T-helper 2 cell treated with Interferon-gamma antibody and Interleukin-4, amounts not matched to agents 100 ng/mL and 5 ng/mL, for 36 hours (primary cell): Measurements from ENCODE around the gene AZIN2. TPM values are rescaled to one million over a fixed set of nuclear protein-coding genes. Genes with fewer than 3 reads are reported as not detected.

ENCODE experiments used
- intact Hi-C: fragments of 100-400 bp; cut with micrococcal nuclease; formaldehyde crosslinking; loops from one replicate; pipeline ENCODE4 v1.15.1; 2023
- total RNA-seq: library from RNA; stranded (reverse); gene quantifications from 2 replicates; pipeline ENCODE4 v1.2.3, GENCODE V29; 2022

The AZIN2 gene
- total RNA-seq, 1 donor from 2014 or later, result 5.1 TPM

DNA sequence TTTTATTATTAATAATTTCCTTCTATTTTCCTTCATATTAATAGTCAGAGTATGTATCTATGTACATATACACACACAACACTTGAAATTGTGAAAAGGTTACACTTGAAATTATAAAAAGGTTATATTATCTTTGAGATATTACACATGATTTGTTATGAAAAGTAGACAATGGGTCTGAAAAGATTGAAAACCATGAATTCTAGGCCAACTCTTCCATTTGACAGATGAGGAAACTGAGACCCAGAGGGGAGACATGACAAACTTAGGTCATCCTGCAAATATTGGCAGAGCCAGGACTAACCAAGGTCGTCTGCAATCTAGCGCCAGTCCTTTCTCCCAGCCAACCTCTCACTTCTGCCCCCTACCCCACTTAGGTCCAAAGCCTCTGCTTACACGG, 67.7 kb downstream of the AZIN2 start:
- intact Hi-C loops, result loop anchor here (2.0 kb wide), 1 partner anchor 36 kb away; no protein-coding TSS in a partner anchor

- intact Hi-C loops, result loop anchor here (2.0 kb wide), 1 partner anchor 37 kb away; no protein-coding TSS in a partner anchor
These were observed 68.7 kb downstream of the AZIN2 start for GRCh38 chr1:33149453-33150190.

DNA sequence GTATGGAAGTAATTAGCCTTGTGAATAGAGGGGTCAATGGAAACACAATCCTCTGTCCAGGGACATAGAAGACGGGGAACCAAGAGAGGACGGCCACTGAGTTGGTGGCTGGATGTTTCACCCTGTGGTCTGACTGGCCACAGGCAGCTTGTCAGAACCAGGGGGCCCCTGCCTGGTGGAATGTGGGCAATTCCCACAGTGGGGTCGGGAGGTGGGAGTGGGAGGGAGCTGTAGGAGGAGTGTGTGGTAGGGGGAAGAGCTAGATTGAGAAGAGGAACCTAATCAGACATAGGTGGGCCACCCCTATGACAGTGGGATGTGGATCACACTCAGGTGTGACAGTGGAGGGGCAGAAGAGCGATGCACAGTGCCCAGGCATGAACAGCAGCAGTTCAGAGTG, 69.6 kb downstream of the AZIN2 start:
- intact Hi-C loops, result no loop called here

- intact Hi-C loops, result no loop called here
These were observed 70.2 kb downstream of the AZIN2 start for GRCh38 chr1:33151116-33151515.

- intact Hi-C loops, result no loop called here
These were observed 71.9 kb downstream of the AZIN2 start for GRCh38 chr1:33152685-33153432.

GRCh38 chr1:33153650-33154049, 72.7 kb downstream of the AZIN2 start:
- intact Hi-C loops, result no loop called here

- intact Hi-C loops, result no loop called here
These were observed 75.1 kb downstream of the AZIN2 start for GRCh38 chr1:33155877-33156538.

DNA sequence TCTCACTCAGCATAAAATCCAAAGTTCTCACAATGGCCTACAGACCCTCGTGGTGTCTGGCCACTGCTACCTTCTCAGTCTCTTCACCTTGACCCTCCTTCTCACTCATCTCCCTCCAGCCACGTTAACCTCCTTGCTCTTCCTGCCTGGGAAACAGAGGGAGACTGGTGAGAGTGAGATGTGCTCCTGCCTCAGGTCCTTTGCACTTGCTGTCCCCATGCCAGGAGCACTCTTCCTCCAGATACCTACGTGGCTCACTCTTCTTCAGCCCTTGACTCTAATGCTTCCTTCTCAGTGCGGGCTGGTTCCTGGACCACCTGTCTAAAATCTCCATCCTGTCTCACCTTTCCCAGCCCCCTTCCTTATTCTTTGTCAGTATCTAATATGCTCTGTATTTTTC, 76.2 kb downstream of the AZIN2 start:
- intact Hi-C loops, result no loop called here

DNA sequence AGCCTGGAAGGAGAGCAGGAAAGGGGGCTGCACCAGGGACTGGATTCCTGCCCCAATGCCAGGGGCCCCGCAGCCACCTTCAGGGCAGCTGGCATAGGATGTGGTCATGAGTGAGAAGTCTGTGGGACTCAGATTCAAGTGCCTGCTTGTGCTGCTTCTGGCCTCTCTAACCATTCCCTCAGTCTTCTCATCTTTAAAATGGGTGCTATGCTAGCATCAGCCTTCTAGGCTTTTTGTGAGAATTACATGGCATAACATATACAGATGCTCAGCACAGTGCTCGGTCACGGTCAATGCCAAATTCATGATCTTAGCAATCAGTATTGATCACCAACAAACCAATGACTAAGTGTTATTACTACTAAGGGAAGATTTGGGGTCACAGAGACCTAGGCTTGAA, 77.4 kb downstream of the AZIN2 start:
- intact Hi-C loops, result no loop called here

GRCh38 chr1:33159577-33159976, 78.6 kb downstream of the AZIN2 start:
- intact Hi-C loops, result no loop called here

GRCh38 chr1:33161061-33161681, 80.2 kb downstream of the AZIN2 start:
- intact Hi-C loops, result no loop called here

DNA sequence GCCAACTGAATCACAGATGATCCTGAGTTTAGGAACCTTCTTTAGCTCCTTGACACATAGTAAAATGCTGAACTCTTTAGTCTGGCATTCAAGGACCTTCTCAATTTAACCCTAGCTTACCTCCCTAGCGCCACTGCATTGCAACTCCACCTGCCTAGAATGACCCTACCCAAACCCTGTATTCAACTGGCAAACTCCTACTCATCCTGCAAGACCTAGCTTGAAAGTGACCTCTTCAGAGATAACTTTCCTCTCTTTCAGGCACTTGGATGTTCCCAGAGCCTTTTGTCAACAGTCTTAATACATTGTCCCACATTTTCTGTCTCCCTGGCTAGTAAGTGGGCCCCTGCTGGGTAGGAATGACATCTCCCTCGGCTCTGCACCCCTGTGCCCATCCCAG, 81.2 kb downstream of the AZIN2 start:
- intact Hi-C loops, result no loop called here

DNA sequence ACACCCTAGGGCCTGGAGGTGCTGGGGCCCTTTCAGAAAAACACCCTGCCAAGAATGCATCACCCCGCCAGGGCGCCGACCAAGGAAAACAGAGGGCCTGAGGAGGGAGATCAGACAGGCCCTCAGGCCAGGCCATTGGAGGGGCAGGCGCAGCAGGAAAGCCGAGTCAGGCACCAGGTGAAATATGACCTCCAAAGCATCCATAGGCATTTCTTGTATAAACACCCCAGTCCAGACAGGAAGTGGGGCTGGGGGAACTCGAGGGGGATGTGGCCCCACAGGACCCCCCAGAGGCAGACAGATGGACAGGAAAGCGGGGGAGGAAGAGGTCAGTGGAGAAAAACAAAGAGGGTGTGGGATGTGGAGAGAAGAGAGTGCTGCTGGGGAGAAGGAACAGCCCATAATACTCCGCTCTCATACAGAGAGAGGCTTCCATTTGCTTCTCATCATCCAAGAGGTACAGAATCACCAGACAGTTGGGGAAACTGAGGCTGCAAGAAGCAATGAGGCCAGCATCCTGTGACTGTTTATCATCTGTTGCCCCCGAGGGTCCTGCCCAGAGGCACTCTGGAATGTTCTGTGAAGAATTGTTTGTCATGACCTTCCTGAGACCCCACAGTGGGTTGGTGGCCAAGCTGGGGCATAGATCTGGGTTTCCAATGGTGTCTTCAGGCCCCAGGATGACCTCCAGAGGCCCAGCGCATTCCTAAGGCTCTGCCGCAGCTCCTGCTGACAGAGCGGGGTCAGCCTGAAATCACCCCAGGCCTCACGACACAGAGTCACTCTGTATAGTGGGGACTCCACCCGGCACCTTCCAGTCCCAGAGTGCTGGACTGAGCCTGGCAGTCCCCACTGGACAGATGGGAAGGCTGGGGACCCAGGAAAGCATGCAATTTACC, 82.9 kb downstream of the AZIN2 start:
- intact Hi-C loops, result no loop called here

GRCh38 chr1:33165209-33165608, 84.3 kb downstream of the AZIN2 start:
- intact Hi-C loops, result no loop called here

DNA sequence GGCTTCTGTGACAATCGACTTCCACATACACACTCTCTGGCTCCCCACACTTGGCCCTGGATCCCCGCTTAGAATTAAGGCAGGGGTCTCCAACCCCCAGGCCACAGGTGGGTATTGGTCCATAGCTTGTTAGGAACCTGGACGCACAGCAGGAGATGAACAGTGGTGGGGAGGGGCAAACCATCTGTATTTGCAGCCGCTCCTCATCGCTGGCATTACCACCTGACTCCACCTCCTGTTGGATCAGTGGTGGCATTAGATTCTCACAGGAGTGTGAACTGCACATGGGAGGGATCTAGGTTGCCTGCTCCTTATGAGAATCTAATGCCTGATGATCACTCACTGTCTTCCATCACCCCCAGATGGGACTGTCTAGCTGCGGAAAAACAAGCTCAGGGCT, 84.9 kb downstream of the AZIN2 start:
- intact Hi-C loops, result no loop called here

- intact Hi-C loops, result no loop called here
These were observed 86.9 kb downstream of the AZIN2 start for GRCh38 chr1:33167650-33168447.

GRCh38 chr1:33168556-33169289, 87.8 kb downstream of the AZIN2 start:
- intact Hi-C loops, result no loop called here

GRCh38 chr1:33169290-33170055, 88.5 kb downstream of the AZIN2 start:
- intact Hi-C loops, result no loop called here
